Upper lobe of left lung (tissue), 6 donors: Measurements from ENCODE around the gene CACYBP. TPM values are rescaled to one million over a fixed set of nuclear protein-coding genes. Genes with fewer than 3 reads are reported as not detected.

ENCODE experiments used
- ATAC-seq, 2 donors: fragments of 200-7000 bp; cut with Tn5 transposase; one replicate each; pipeline ENCODE4 v1.9.1; 2022; ENCODE audit warnings: mild to moderate bottlenecking in 2 of 2, moderate library complexity in 2 of 2; ENCODE audit not compliant: low FRiP score in 2 of 2
- DNase-seq, 2 donors: peaks; one replicate each; pipeline ENCODE4 v3.0.0-alpha.2; 2019 to 2020
- H3K27ac ChIP-seq, 4 donors: fragments of 200-600 bp; sonication (generic); one replicate each; pipeline ENCODE4 v1.5.1; 2016 to 2019
- H3K27me3 ChIP-seq, 4 donors: fragments of 200-600 bp; sonication (generic); one replicate each; pipeline ENCODE4 v1.5.1; 2017 to 2019
- H3K36me3 ChIP-seq, 4 donors: fragments of 200-600 bp; sonication (generic); one replicate each; pipeline ENCODE4 v1.5.1; 2016 to 2019
- H3K4me1 ChIP-seq, 4 donors: fragments of 200-600 bp; sonication (generic); one replicate each; pipeline ENCODE4 v1.5.1; 2018 to 2019
- H3K4me3 ChIP-seq, 4 donors: fragments of 200-600 bp; sonication (generic); one replicate each; pipeline ENCODE4 v1.5.1; 2017 to 2019; ENCODE audit warnings: mild to moderate bottlenecking in 2 of 4, moderate library complexity in 1 of 4
- H3K9me3 ChIP-seq, 4 donors: fragments of 200-600 bp; sonication (generic); one replicate each; pipeline ENCODE4 v1.5.1; 2018 to 2019
- EP300 ChIP-seq, 4 donors: sonication (generic); formaldehyde crosslinking; IDR thresholded peaks; one replicate each; pipeline ENCODE4 v1.5.1; 2017; ENCODE audit warnings: antibody characterized with exemption in 4 of 4, control low read depth in 2 of 4
- POLR2A ChIP-seq, 4 donors: fragments of 450-650 bp; IDR thresholded peaks; one replicate each; pipeline ENCODE4 v1.5.1; 2016 to 2017; ENCODE audit warnings: antibody characterized with exemption in 4 of 4, mild to moderate bottlenecking in 2 of 4
- POLR2AphosphoS5 ChIP-seq, 2 donors: sonication (generic); formaldehyde crosslinking; IDR thresholded peaks; one replicate each; pipeline ENCODE4 v1.5.1; 2017; ENCODE audit warnings: antibody characterized with exemption in 2 of 2
- WGBS, 2 donors: methylation state at CpG; one replicate each; pipeline ENCODE4 v1.1.5; 2017 to 2018; 5-methylcytosine and 5-hydroxymethylcytosine counted together
- total RNA-seq, 6 donors: library from RNA; depleted of rRNA in 4 of 6; stranded (reverse); fragments of >200 nt in 4 of 6; gene quantifications; one replicate each; pipeline versions ENCODE4 v1.1.0 to v1.2.1, GENCODE V29; 2016 to 2021
- TF ChIP-seq, protein P1 (sequence below), 6 experiments: fragments of 450-650 bp in 4 of 6; fragments of 200-600 bp in 2 of 6; sonication (generic) in 2 of 6; IDR thresholded peaks; one replicate each; pipeline ENCODE4 v1.5.1; 2016 to 2019; ENCODE audit warnings: antibody characterized with exemption in 6 of 6
- donor health status: DM: no; HTN: no; CAD: no; lungs with moderate emphysema.
- donor health status: DM: no; HTN: yes; CAD: no; lungs with severe emphysema.

The CACYBP gene
- total RNA-seq, 6 donors from 2014 or later, result 25.1 to 84.7 (median 50.1) TPM

DNA sequence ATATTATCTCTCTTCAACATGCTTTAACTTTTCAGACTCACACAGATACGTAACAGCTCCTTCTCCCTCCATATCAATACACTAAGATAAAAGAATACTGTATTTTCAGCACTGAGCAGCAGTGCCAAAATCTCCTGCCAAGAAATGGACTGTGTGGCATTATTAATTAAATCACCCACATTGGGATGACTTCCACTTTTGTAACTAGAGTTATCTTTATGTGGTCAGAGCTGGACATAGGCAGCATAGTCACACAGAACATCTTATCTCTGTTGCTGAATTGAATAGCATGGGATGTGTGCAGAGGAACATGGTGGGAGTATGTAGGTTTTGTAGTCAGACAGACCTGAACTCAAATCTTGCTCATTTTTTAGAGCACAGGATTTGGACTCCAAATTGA is 41.4 kb upstream of the CACYBP start:
- Histone ChIP-seq H3K4me1 (peaks cover 13 to 20% (median 15%) of the 10 kb centered on the region in 4 donors), H3K27ac (no peak overlapping the region), H3K27me3 (no peaks in the 10 kb centered on the region), H3K9me3 (no peaks in the 10 kb centered on the region), H3K4me3 (no peak overlapping the region), H3K36me3 (peaks cover 0 to 6% (median 0%) of the 10 kb centered on the region in 4 donors)
- ATAC-seq, result no peak
- no peak for DNase-seq
- WGBS, 2 donors, result 87 to 90% methylated on average over 1 of the region's 1 CpG
- TF ChIP-seq POLR2A (IDR thresholded peaks at IDR 0.05) (no peak), POLR2AphosphoS5 (IDR thresholded peaks at IDR 0.05) (no peak), EP300 (IDR thresholded peaks at IDR 0.05) (no peak)
- TF ChIP-seq, protein P1, sequence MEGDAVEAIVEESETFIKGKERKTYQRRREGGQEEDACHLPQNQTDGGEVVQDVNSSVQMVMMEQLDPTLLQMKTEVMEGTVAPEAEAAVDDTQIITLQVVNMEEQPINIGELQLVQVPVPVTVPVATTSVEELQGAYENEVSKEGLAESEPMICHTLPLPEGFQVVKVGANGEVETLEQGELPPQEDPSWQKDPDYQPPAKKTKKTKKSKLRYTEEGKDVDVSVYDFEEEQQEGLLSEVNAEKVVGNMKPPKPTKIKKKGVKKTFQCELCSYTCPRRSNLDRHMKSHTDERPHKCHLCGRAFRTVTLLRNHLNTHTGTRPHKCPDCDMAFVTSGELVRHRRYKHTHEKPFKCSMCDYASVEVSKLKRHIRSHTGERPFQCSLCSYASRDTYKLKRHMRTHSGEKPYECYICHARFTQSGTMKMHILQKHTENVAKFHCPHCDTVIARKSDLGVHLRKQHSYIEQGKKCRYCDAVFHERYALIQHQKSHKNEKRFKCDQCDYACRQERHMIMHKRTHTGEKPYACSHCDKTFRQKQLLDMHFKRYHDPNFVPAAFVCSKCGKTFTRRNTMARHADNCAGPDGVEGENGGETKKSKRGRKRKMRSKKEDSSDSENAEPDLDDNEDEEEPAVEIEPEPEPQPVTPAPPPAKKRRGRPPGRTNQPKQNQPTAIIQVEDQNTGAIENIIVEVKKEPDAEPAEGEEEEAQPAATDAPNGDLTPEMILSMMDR (IDR thresholded peaks at IDR 0.05), result no peak

DNA sequence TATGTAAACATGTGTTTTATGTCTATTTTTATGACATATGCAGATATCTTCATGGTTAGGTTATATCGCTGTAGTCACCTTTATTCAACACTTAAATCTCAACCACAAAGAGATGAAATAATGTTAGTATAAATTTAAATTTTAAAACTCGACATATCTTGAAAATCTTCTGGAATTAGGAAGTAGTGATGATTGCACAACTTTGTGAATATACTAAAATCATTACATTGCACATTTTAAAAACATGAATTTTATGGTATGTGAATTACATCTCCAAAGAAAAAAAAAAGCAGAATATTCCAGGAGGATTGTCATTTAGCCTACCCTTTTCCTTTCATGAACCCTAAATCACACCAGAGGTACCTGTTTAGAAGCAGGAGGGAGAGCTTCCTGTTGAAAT is 39.4 kb upstream of the CACYBP start:
- DNase-seq, result no peak
- ATAC-seq, result no peak
- no peak for TF ChIP-seq POLR2AphosphoS5 (IDR thresholded peaks at IDR 0.05)
- TF ChIP-seq, protein P1 (IDR thresholded peaks at IDR 0.05), result no peak
- TF ChIP-seq POLR2A (IDR thresholded peaks at IDR 0.05), result no peak
- no peak for TF ChIP-seq EP300 (IDR thresholded peaks at IDR 0.05)
- Histone ChIP-seq H3K4me1 (peaks cover 20 to 26% (median 21%) of the 10 kb centered on the region in 4 donors), H3K27me3 (no peaks in the 10 kb centered on the region), H3K4me3 (no peak overlapping the region), H3K9me3 (no peaks in the 10 kb centered on the region), H3K36me3 (peaks cover 0 to 6% (median 0%) of the 10 kb centered on the region in 4 donors), H3K27ac (no peak overlapping the region)
- 75 to 78% methylated on average over 2 of the region's 2 CpGs for WGBS, 2 donors

DNA sequence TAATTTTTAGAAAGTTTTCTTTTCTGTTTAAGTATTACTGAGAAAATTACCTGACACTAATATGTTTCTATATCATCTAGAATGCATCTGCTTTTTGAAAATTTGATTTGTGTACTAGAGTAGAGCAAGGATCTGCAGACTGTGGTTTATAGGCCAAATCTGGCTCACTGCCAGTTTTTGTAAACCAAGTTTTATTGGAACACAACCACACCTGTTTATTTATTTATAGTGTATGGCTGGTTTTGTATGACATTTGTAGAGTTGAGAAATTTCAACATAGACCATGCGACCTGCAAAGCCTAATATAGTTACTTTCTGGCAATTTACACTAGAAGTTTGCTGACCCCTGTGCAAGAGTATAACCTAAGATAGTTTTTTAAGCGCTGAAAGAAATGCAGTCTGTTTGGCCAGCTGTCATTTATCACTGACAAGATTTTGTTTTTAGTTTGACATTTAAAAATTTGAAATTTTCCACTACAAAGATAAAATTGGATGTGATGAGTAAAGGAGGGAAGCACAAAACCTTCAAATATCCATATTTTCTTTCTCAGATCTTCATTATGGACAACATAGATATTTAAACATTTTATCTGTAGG is 36.1 kb upstream of the CACYBP start:
- WGBS, 2 donors, result 57 to 66% methylated on average over 2 of the region's 2 CpGs

DNA sequence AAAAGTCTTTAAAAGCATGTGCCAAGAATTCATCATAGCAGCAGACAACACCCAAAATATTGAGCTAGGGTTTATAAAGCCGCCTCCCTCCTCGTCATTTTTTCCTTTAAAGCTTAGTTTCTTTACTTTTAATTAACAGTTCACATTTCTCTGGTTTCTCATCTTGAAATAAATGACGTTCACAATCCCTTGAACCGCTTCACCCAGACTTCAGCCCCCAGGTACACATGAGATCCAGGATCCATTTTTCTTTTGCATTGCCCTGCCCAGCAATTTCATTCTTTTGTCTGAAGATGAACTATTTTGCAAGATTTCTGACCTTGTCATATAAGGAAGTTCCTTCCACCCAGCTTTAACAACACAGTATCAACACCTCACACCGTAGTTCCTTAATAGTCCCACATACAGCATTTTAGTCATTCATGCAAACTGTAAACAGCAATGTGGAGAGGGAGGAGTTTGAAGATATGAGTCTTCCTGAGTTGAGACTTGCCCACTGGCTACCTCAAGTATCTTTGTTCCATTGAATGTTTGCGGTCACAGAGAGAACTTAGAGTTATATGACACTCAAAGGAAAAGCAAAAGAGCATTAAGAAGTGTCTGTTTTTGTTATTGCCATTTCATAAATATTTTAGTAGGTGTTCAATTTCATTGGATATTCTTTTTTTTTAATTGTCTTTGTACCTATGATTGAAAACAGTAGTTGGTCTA is 35.3 kb upstream of the CACYBP start:
- no peaks in the 10 kb centered on the region for H3K27me3 ChIP-seq
- H3K9me3 ChIP-seq, result no peaks in the 10 kb centered on the region
- no peak for TF ChIP-seq EP300 (IDR thresholded peaks at IDR 0.05)
- peak in 1 of 4 donors; percentile 37 for TF ChIP-seq POLR2A (IDR thresholded peaks at IDR 0.05)
- no peak for TF ChIP-seq POLR2AphosphoS5 (IDR thresholded peaks at IDR 0.05)
- peak in 1 of 2 donors; percentile 31 for DNase-seq
- H3K4me1 ChIP-seq, result peaks cover 54 to 62% (median 58%) of the 10 kb centered on the region in 4 donors
- ATAC-seq, result peak; percentile 81 to 86
- H3K36me3 ChIP-seq, result peaks cover 0 to 5% (median 0%) of the 10 kb centered on the region in 4 donors
- WGBS, 2 donors, result 35 to 40% methylated on average over 6 of the region's 6 CpGs
- peak overlapping the region; percentile 69 to 84 (median 80) for H3K27ac ChIP-seq
- H3K4me3 ChIP-seq, result peak overlapping the region in 2 of 4 donors; percentile 22 to 25

More for the DNA sequence above, 36.1 kb upstream of the CACYBP start:
- H3K4me1 ChIP-seq, result peaks cover 51 to 54% (median 53%) of the 10 kb centered on the region in 4 donors
- no peaks in the 10 kb centered on the region for H3K9me3 ChIP-seq
- peaks cover 0 to under 1% (median 0%) of the 10 kb centered on the region in 4 donors for H3K36me3 ChIP-seq
- TF ChIP-seq, protein P1 (IDR thresholded peaks at IDR 0.05), result no peak
- TF ChIP-seq POLR2AphosphoS5 (IDR thresholded peaks at IDR 0.05), result no peak
- H3K27ac ChIP-seq, result peak overlapping the region in 3 of 4 donors; percentile 79 to 84 (median 80)
- no peak overlapping the region for H3K4me3 ChIP-seq
- DNase-seq (no peak), ATAC-seq (no peak)
- no peaks in the 10 kb centered on the region for H3K27me3 ChIP-seq

DNA sequence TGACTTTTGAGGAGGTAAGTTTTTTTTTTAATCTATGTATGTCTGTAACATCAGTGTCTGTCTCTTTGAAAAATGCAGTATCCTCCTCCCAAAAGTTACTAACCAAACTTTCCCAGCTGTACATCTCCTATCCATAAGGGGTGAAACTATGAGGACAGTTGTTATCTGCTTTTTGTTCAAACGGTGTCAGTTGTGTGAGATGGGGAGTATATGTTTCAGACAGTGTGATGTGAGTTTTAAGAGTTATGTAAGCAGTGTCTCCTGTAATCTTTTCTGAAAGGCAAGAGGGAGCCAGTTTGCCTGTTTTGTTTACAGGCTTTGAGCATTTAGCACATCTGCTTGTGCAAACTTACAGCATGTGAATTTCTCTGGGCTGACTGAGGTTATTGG is 34.8 kb upstream of the CACYBP start:
- no peak for DNase-seq
- peaks cover 56 to 67% (median 60%) of the 10 kb centered on the region in 4 donors for H3K4me1 ChIP-seq
- peak overlapping the region in 2 of 4 donors; percentile 22 to 25 for H3K4me3 ChIP-seq
- WGBS, 2 donors, result 26 to 30% methylated on average over 1 of the region's 1 CpG
- peak; percentile 44 to 50 for ATAC-seq
- H3K9me3 ChIP-seq, result no peaks in the 10 kb centered on the region
- no peaks in the 10 kb centered on the region for H3K27me3 ChIP-seq
- TF ChIP-seq, protein P1 (IDR thresholded peaks at IDR 0.05), result no peak
- TF ChIP-seq POLR2A (IDR thresholded peaks at IDR 0.05), result no peak
- no peak for TF ChIP-seq POLR2AphosphoS5 (IDR thresholded peaks at IDR 0.05)
- no peak for TF ChIP-seq EP300 (IDR thresholded peaks at IDR 0.05)
- H3K27ac ChIP-seq, result peak overlapping the region; percentile 69 to 84 (median 80)
- H3K36me3 ChIP-seq, result peaks cover 0 to 8% (median 0%) of the 10 kb centered on the region in 4 donors
